ENCODE measurements around the gene SEMA5A. TPM values are rescaled to one million over a fixed set of nuclear protein-coding genes. Genes with fewer than 3 reads are reported as not detected.

Gene SEMA5A
- total RNA-seq, 2 donors from 2014 or later, result not detected

DNA sequence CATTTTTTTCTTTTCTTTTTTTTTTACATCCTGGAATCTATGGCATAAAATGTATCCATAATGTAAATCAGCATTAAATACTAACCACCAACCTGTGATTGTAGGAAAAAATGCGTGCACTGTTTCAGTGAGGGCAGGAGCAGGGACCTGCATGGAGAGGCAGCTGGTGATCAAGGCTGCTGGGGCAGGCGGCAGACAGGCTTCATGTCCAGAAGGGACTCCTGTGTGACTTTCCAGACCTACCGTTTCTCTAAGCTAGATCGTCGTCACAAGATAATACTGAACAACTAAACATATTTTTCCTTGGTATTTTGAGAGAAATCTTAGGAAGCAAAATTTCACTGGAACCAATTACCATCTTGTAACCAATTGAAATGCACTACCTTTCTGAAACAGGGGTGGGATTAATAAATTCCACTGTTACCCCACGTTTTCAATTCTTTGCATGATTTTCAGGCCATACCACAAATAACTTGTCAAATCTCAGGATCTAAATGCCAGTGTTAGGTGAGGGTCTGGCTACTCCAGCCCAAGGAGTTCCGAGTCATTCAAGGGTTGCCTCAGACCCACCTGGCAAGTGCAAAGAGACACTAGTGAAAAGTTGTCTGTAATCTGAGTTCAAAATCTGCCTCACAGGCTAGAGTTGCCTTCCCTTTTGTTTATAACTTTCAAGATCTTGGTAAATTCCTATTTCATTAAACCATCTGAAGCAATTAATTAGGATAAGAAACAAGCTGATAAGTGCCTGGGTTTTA is 198.2 kb downstream of the SEMA5A start:
- no peaks in the 10 kb centered on the region for H3K27me3 Mint-ChIP-seq
- H3K9me3 Mint-ChIP-seq, result peaks cover 3% of the 10 kb centered on the region
- H3K4me3 Mint-ChIP-seq, result no peak overlapping the region
- DNase-seq (ENCODE audit: low spot score) (no peak), ATAC-seq (no peak)
- no peaks in the 10 kb centered on the region for H3K36me3 Mint-ChIP-seq
- no peaks in the 10 kb centered on the region for H3K4me1 Mint-ChIP-seq (ENCODE audit: low read depth in 2 of 2)
- H3K27ac Mint-ChIP-seq, result no peak overlapping the region

DNA sequence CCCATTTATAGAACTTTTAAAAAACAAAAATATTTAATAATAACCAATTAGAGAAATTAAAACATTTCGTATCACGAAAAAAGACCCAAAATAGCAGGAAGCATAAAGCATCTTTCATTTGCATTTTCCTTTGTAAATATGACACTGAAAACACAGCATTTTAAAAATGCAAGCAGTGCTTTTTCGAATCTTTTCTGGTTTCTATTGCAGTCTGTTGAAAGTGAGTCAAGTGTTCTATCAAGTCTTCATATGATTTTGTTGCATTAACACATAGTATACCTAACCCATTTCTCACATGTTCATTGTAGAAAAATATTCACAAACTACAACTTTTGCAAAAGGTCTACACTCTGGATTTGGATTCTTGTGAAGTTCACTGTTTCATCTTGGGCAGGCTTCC is 198.8 kb downstream of the SEMA5A start:
- no peak overlapping the region for H3K27ac Mint-ChIP-seq
- H3K27me3 Mint-ChIP-seq, result no peaks in the 10 kb centered on the region
- H3K4me1 Mint-ChIP-seq (ENCODE audit: low read depth in 2 of 2), result no peaks in the 10 kb centered on the region
- no peaks in the 10 kb centered on the region for H3K36me3 Mint-ChIP-seq
- ATAC-seq (no peak), DNase-seq (ENCODE audit: low spot score) (no peak)
- no peak overlapping the region for H3K4me3 Mint-ChIP-seq
- H3K9me3 Mint-ChIP-seq, result peaks cover 3% of the 10 kb centered on the region

DNA sequence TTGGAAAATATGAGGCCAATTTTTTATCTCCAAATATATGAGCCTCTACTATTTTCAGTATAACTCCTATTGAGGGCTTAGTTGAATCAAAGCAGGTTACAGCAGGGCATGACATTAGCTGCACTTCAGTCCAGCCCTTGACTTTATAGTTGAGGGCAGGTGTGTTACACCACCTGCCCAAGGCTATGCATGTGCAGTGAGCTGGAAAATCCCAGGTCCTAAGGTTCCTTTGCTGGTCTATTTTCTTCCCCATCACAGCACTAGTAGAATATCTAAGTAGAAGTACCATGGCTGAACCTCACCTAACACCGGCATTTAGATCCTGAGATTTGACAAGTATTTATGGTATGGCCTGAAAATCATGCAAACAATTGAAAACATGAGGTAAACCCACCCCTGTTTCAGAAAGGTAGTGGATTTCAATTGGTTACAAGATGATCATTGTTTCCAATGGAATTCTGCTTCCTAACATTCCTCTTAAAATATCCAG is 201.1 kb downstream of the SEMA5A start:
- no peak overlapping the region for H3K27ac Mint-ChIP-seq
- H3K4me1 Mint-ChIP-seq (ENCODE audit: low read depth in 2 of 2), result no peaks in the 10 kb centered on the region
- ATAC-seq (no peak), DNase-seq (ENCODE audit: low spot score) (no peak)
- no peaks in the 10 kb centered on the region for H3K36me3 Mint-ChIP-seq
- H3K9me3 Mint-ChIP-seq, result peaks cover 7% of the 10 kb centered on the region
- H3K4me3 Mint-ChIP-seq, result no peak overlapping the region
- no peaks in the 10 kb centered on the region for H3K27me3 Mint-ChIP-seq

DNA sequence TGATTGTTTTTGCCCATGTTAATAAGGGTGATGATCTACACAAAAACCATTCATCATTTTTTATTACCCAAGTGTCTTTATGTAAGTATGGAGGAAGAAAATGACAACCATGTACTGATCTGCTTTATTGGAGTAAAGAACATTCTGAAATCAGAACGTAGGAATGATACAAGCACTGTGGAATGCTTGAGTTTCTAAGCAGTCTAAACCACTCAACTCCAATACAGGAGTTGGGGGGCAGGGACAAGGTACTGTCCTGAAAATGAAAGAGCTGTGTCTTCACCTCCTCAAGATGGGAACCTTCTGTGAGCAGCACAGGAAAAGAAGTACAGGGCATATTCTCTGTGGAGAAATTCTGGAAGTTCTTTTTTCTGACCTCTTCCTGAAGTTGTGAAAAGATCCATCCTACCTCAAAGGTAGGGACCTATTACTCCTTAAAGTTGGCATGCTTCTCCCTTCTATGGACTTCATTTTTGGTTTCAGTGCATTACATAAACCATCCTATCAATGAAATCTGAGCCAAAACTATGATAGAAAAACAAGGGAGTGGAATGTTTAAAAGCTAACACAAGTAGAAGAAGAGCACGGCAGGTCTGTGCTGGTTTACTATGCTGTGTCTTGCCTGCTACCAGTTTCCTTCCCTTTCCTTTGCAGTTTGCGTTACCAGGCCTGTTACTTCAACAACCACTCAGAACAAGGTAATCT is 202.6 kb downstream of the SEMA5A start:
- ATAC-seq (no peak), DNase-seq (ENCODE audit: low spot score) (no peak)
- Mint-ChIP-seq H3K27me3 (no peaks in the 10 kb centered on the region), H3K36me3 (no peaks in the 10 kb centered on the region), H3K9me3 (peaks cover 16% of the 10 kb centered on the region), H3K4me3 (no peak overlapping the region), H3K4me1 (ENCODE audit: low read depth in 2 of 2) (no peaks in the 10 kb centered on the region), H3K27ac (no peak overlapping the region)

DNA sequence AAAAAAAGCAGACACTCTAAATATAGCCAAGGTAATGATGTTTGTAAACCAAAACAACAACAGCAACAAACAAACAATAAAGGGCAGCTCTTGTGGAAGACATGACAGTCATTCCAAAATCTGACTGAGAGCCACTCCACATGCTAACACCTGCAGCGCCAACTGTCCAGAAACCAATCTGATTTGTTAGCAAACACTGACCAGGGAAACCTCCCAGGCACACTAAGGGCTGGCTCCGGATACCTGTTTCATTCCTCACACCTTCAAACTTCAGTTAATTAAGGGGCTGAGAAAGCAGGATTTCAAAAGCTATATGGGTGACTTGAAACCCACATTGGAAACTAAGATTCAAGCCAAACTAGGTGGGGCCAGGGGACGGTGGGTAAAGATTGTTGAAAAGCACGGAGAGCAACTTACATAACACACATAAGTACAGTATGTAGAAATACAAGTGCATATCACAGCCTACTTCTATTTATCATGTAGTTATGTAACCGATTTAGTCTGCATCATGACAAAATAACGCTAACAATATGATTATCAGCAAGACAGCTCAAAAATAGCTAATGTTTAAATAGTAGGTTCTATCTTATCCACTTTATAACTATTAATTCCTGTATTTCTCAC is 203.6 kb downstream of the SEMA5A start:
- no peak for ATAC-seq
- no peak for DNase-seq (ENCODE audit: low spot score)
- H3K4me1 Mint-ChIP-seq (ENCODE audit: low read depth in 2 of 2), result no peaks in the 10 kb centered on the region
- peaks cover 16% of the 10 kb centered on the region for H3K9me3 Mint-ChIP-seq
- H3K36me3 Mint-ChIP-seq, result no peaks in the 10 kb centered on the region
- no peak overlapping the region for H3K27ac Mint-ChIP-seq
- H3K27me3 Mint-ChIP-seq, result no peaks in the 10 kb centered on the region
- no peak overlapping the region for H3K4me3 Mint-ChIP-seq

DNA sequence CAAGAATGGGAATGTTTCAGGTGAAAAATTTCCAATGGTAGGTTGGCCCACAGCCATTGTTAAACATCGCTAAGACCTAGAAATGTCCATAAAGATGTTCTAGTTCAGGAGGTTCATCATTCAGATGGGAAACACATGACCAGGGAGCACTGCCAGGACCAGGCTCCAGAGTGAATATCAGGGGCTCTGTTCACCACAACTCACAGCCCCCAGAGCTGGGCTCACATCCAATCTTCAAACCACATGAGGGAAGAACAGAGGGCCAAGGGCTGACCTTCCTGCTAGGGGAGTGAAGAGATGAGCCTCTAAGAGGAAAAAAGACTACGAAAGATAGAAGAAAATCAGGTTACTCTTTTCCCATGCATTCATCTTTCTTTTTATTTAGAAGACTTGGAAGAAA is 205.8 kb downstream of the SEMA5A start:
- H3K27ac Mint-ChIP-seq, result no peak overlapping the region
- peaks cover 16% of the 10 kb centered on the region for H3K9me3 Mint-ChIP-seq
- ATAC-seq (no peak), DNase-seq (ENCODE audit: low spot score) (no peak)
- H3K36me3 Mint-ChIP-seq, result no peaks in the 10 kb centered on the region
- no peak overlapping the region for H3K4me3 Mint-ChIP-seq
- no peaks in the 10 kb centered on the region for H3K4me1 Mint-ChIP-seq (ENCODE audit: low read depth in 2 of 2)
- H3K27me3 Mint-ChIP-seq, result no peaks in the 10 kb centered on the region

DNA sequence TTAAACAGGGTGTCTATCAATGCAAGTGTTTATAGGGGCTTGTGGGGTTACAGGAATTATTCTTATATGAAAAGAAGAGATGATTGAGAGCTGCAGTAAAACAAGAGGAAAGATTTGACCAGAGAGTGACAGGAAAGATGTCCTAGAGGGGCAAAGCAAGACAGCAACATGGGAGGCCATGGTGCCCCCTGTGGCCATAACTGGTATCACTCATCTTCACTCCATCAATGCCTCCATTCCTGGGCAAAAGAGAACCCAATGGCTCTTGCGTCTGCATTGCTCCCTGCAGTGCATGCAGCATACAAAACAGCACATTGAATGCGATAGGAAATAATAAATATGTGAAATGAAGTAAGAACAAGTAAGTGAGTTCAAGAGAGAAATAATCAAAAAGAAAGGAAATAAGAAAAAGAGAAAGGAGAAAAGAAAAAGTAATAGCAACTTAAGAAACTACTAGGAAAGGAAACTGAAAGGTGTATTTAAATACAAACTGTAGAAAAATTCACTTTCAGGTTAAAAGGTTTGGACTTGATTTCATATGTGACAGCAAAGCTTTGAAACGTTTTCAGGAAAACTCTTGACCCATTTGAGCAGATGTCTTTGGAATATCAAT is 206.6 kb downstream of the SEMA5A start:
- Mint-ChIP-seq H3K27ac (no peak overlapping the region), H3K9me3 (peaks cover 19% of the 10 kb centered on the region), H3K36me3 (no peaks in the 10 kb centered on the region), H3K4me3 (no peak overlapping the region), H3K27me3 (no peaks in the 10 kb centered on the region), H3K4me1 (ENCODE audit: low read depth in 2 of 2) (no peaks in the 10 kb centered on the region)
- ATAC-seq (no peak), DNase-seq (ENCODE audit: low spot score) (no peak)

DNA sequence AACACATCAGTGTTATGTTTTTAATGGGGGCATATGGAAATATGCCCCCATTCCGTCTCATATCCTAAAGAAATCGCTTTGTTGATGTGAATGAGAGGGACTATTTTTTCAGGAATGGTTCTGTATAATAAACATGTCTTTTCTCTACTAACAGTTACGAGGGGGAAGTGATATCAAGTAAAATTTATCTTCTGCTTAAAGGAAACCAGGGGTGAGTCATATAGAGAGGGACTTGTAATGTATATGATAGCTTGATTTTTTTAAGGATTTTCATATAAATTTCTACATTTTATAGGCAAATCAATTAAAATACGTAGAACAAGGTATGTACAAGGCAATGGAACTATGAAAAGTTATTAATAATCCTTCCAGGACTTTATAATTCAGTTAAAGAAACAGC is 207.1 kb downstream of the SEMA5A start:
- ATAC-seq (no peak), DNase-seq (ENCODE audit: low spot score) (no peak)
- H3K4me3 Mint-ChIP-seq, result no peak overlapping the region
- no peaks in the 10 kb centered on the region for H3K36me3 Mint-ChIP-seq
- no peaks in the 10 kb centered on the region for H3K4me1 Mint-ChIP-seq (ENCODE audit: low read depth in 2 of 2)
- H3K27ac Mint-ChIP-seq, result no peak overlapping the region
- no peaks in the 10 kb centered on the region for H3K27me3 Mint-ChIP-seq
- peaks cover 22% of the 10 kb centered on the region for H3K9me3 Mint-ChIP-seq

DNA sequence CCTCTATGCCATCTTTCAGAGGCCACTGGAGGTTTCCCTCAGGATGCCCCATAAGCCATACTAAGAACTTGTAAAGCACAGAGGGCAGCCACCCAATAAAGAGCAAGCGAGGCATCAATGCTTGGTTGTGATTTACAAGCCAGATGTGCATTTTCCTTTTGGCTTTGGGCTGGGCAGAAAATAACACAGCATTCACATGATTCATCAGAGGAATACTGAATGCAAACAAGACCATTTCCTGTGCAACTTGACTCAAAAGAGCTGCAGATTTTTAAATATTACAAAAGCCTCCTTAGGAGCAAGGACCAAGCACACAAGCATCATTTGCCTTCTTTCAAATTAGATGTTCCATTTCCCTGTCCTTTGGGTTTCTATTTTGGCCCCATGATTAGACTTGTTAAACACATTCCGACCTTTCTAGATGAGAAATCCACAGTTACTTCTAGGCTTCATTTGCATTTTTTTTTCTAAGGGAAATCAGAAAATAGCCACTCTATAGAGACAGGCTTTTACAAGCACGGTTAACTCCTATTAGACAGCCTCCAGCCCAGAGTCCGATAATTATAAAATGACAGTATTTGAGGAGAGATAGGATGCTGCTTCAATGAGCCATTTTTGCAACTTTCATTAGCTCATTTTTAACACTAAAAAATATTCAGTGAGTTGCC is 207.8 kb downstream of the SEMA5A start:
- DNase-seq (ENCODE audit: low spot score) (no peak), ATAC-seq (no peak)
- Mint-ChIP-seq H3K4me3 (no peak overlapping the region), H3K27me3 (no peaks in the 10 kb centered on the region), H3K36me3 (no peaks in the 10 kb centered on the region), H3K4me1 (ENCODE audit: low read depth in 2 of 2) (no peaks in the 10 kb centered on the region), H3K27ac (no peak overlapping the region), H3K9me3 (peaks cover 22% of the 10 kb centered on the region)

DNA sequence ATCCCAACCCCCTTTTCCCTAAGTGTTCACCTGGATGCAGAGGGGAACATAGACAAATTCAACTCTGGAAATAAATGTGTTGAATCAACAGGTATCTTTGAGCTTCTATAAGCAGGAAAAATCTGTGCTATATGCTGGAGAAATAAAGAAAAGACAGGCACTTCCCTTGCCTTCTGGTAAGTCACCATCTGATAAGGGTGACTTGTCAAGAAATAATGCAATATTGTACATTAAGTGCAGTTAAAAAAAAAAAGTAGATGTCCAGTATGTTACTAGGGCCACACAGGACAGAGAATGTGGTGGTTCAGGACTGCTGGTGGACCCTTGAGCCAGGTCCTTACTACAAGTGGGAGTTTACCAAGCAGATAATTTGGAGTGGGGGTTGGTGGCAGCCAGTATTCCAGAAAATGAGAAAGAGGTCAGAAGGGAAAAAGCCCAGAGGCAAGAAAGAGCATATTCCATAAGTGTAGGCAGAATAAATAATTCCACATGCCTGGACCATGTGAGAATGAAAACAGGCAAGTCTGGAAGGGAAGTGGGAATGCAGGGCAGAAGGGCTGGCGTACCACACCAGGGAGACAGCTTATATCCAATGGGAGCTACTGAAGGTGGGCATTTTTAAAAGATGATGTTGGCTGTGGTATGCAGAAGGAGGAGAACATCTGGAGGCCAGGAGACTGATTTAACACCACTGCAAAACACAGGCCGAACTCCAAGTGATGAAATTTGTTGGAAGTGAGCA is 209.9 kb downstream of the SEMA5A start:
- Mint-ChIP-seq H3K27me3 (no peaks in the 10 kb centered on the region), H3K9me3 (peaks cover 19% of the 10 kb centered on the region), H3K27ac (no peak overlapping the region), H3K4me3 (no peak overlapping the region), H3K36me3 (no peaks in the 10 kb centered on the region), H3K4me1 (ENCODE audit: low read depth in 2 of 2) (no peaks in the 10 kb centered on the region)
- ATAC-seq (no peak), DNase-seq (ENCODE audit: low spot score) (no peak)

DNA sequence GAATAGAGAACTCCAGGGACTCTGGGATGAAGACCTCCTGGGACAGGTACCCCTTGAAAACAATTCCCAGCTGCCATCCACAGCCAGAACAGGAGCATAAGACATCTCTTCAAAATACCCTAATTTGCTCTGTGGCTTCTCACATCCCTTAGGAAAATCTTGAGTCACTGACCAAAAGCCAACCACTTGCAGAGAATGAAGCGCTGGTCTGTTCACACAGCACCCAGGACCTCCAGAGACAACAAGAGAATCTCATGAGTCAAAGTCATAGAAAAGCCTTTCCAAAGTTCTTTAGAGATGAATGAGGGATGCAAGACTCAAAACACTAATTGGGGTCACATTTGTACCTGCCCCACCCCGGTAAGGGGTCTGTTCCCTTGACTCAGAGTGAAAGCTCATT is 210.6 kb downstream of the SEMA5A start:
- Mint-ChIP-seq H3K9me3 (peaks cover 16% of the 10 kb centered on the region), H3K4me1 (ENCODE audit: low read depth in 2 of 2) (no peaks in the 10 kb centered on the region), H3K27ac (no peak overlapping the region), H3K27me3 (no peaks in the 10 kb centered on the region), H3K4me3 (no peak overlapping the region), H3K36me3 (no peaks in the 10 kb centered on the region)
- ATAC-seq (no peak), DNase-seq (ENCODE audit: low spot score) (no peak)

DNA sequence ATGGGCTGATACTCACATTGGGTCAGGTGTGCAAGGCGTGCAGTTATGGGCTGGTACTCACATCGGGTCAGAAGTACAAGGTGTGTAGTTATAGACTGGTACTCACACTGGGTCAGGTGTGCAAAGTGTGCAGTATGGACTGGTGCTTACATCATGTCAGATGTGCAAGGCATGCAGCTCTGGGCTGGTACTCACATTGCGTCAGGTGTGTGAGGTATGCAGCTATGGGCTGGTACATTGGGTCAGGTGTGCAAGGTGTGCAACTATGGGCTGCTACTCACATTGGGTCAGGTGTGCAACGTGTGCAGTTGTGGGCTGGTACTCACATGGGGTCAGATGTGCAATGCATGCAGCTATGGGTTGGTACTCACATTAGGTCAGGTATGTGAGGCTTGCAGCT is 213.8 kb downstream of the SEMA5A start:
- peak in 1 of 2 donors; percentile 48 for ATAC-seq
- H3K4me3 Mint-ChIP-seq, result no peak overlapping the region
- H3K36me3 Mint-ChIP-seq, result no peaks in the 10 kb centered on the region
- H3K27ac Mint-ChIP-seq, result no peak overlapping the region
- peaks cover 14% of the 10 kb centered on the region for H3K9me3 Mint-ChIP-seq
- no peaks in the 10 kb centered on the region for H3K27me3 Mint-ChIP-seq
- peaks cover 0 to 2% of the 10 kb centered on the region in 2 donors for H3K4me1 Mint-ChIP-seq (ENCODE audit: low read depth in 2 of 2)
- no peak for DNase-seq (ENCODE audit: low spot score)

DNA sequence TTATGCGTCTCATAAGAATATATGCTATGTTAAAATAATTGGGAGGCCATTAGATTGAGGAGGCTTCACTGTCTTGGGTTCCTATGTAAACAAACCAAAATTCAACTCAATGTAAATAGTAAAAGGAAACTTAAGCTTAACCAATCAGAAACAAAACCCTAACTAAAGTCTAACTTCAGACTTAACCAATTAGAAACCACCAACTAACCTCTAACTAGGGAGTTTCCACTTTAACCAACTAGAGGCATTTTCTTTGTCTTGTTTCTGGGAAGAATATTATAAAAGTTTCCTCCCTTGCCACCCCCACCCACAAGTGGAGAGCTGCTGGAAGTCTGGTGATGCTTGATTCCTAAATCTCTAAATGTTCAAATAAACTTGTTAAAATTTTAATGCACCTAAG is 214.5 kb downstream of the SEMA5A start:
- Mint-ChIP-seq H3K9me3 (peaks cover 14% of the 10 kb centered on the region), H3K36me3 (no peaks in the 10 kb centered on the region), H3K27ac (no peak overlapping the region), H3K4me3 (no peak overlapping the region), H3K27me3 (no peaks in the 10 kb centered on the region), H3K4me1 (ENCODE audit: low read depth in 2 of 2) (peaks cover 0 to 2% of the 10 kb centered on the region in 2 donors)
- ATAC-seq (no peak), DNase-seq (ENCODE audit: low spot score) (no peak)

Measured in natural killer cell treated with Interleukin-12 subunit alpha and Interleukin-12 subunit beta and Interleukin-15 and Interleukin-18, amount 100 ng/mL, for 72 hours (primary cell).